Measurements from ENCODE around the gene AVL9.

GRCh38 chr7:32542595-32542994 lies 47.3 kb downstream of the AVL9 start:
- TF ChIP-seq, protein P1, sequence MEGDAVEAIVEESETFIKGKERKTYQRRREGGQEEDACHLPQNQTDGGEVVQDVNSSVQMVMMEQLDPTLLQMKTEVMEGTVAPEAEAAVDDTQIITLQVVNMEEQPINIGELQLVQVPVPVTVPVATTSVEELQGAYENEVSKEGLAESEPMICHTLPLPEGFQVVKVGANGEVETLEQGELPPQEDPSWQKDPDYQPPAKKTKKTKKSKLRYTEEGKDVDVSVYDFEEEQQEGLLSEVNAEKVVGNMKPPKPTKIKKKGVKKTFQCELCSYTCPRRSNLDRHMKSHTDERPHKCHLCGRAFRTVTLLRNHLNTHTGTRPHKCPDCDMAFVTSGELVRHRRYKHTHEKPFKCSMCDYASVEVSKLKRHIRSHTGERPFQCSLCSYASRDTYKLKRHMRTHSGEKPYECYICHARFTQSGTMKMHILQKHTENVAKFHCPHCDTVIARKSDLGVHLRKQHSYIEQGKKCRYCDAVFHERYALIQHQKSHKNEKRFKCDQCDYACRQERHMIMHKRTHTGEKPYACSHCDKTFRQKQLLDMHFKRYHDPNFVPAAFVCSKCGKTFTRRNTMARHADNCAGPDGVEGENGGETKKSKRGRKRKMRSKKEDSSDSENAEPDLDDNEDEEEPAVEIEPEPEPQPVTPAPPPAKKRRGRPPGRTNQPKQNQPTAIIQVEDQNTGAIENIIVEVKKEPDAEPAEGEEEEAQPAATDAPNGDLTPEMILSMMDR (IDR thresholded peaks at IDR 0.05) = no peak
- TF ChIP-seq POLR2A (IDR thresholded peaks at IDR 0.05) (no peak), EP300 (IDR thresholded peaks at IDR 0.05; ENCODE audit: low read depth) (no peak), POLR2AphosphoS5 (IDR thresholded peaks at IDR 0.05) (no peak)
